Calu3 (cell line): ENCODE measurements around the gene ST14. TPM values are rescaled to one million over a fixed set of nuclear protein-coding genes. Genes with fewer than 3 reads are reported as not detected.

Source experiments
- BruUV-seq: library from RNA; stranded (reverse); fragments of 400-500 nt; replicated peaks from 2 replicates; lab custom pipeline; 2021; lab: Mats Ljungman, UMichigan
- CTCF ChIA-PET: fragments of 300-600 bp; sonication (Branson Sonifier 250); formaldehyde crosslinking; loops from one replicate; lab custom pipeline; 2022; ENCODE audit warnings: antibody characterized with exemption; lab: Charles Lee
- DNase-seq: peaks from one replicate; pipeline ENCODE4 v3.0.0; 2022
- H3K27ac Mint-ChIP-seq: one replicate; pipeline ENCODE4 v1.8.0; 2022; ENCODE audit warnings: mixed read lengths; ENCODE audit not compliant: unreplicated experiment
- H3K27me3 Mint-ChIP-seq: one replicate; pipeline ENCODE4 v1.8.0; 2022; ENCODE audit warnings: mixed read lengths; ENCODE audit not compliant: unreplicated experiment
- H3K36me3 Mint-ChIP-seq: one replicate; pipeline ENCODE4 v1.8.0; 2022; ENCODE audit warnings: mild to moderate bottlenecking, moderate library complexity, mixed read lengths; ENCODE audit not compliant: insufficient read depth, unreplicated experiment
- H3K4me1 Mint-ChIP-seq: one replicate; pipeline ENCODE4 v1.8.0; 2022; ENCODE audit warnings: mild to moderate bottlenecking, low read depth, mixed read lengths; ENCODE audit not compliant: unreplicated experiment
- H3K4me3 Mint-ChIP-seq: one replicate; pipeline ENCODE4 v1.8.0; 2022; ENCODE audit warnings: mild to moderate bottlenecking, low read depth, moderate library complexity, mixed read lengths; ENCODE audit not compliant: unreplicated experiment
- H3K9me3 Mint-ChIP-seq: one replicate; pipeline ENCODE4 v1.8.0; 2022; ENCODE audit warnings: low read depth, mixed read lengths; ENCODE audit not compliant: unreplicated experiment
- intact Hi-C: fragments of 100-400 bp; cut with micrococcal nuclease; formaldehyde crosslinking; loops from one replicate; pipeline ENCODE4 v1.10.0; 2022; ENCODE audit not compliant: unreplicated experiment
- total RNA-seq: library from RNA; stranded (reverse); gene quantifications from 2 replicates; pipeline ENCODE4 v1.2.3, GENCODE V29; 2022
- TF ChIP-seq, protein P1 (sequence below): fragments of 200-600 bp; IDR thresholded peaks from one replicate; pipeline ENCODE4 v1.8.0; 2022; ENCODE audit warnings: antibody characterized with exemption; ENCODE audit not compliant: unreplicated experiment

ST14 gene
- total RNA-seq, 1 experiment from 2014 or later = 153 TPM

DNA sequence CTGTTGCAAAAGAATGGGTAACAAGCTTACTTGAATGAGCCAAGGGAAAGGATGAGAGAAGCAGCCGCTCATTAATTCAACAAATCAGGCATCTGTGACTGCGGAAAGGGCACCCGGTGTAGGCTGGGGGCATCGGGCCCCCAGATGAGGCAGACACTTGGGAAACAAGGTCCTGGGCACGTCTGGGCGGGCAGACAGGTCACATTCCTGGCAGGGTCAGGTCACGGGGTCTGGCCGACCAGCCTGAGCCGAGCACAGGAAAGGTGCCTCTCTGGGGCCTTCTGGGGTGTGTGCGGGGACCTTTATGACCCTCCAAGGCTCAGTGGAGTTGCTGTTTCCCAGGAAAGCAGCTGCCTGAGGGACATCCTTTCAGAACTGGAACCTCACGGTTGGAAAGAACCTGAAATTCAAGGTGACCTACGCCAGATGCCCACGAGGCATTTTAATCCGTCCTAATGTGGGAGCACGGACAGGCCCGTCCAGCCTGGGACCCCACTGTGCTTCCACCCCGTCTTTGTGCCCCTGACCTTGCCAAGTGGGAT lies 57.1 kb downstream of the ST14 start:
- CTCF ChIA-PET = no interaction called here
- no peaks in the 10 kb centered on the region for H3K9me3 Mint-ChIP-seq
- intact Hi-C loops = no loop called here
- no TSS peak for BruUV-seq
- H3K4me1 Mint-ChIP-seq = no peaks in the 10 kb centered on the region
- H3K27me3 Mint-ChIP-seq = no peaks in the 10 kb centered on the region
- H3K36me3 Mint-ChIP-seq = peaks cover 23% of the 10 kb centered on the region
- TF ChIP-seq, protein P1, sequence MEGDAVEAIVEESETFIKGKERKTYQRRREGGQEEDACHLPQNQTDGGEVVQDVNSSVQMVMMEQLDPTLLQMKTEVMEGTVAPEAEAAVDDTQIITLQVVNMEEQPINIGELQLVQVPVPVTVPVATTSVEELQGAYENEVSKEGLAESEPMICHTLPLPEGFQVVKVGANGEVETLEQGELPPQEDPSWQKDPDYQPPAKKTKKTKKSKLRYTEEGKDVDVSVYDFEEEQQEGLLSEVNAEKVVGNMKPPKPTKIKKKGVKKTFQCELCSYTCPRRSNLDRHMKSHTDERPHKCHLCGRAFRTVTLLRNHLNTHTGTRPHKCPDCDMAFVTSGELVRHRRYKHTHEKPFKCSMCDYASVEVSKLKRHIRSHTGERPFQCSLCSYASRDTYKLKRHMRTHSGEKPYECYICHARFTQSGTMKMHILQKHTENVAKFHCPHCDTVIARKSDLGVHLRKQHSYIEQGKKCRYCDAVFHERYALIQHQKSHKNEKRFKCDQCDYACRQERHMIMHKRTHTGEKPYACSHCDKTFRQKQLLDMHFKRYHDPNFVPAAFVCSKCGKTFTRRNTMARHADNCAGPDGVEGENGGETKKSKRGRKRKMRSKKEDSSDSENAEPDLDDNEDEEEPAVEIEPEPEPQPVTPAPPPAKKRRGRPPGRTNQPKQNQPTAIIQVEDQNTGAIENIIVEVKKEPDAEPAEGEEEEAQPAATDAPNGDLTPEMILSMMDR = no peak
- H3K27ac Mint-ChIP-seq = no peak overlapping the region
- DNase-seq = no peak
- H3K4me3 Mint-ChIP-seq = no peak overlapping the region

DNA sequence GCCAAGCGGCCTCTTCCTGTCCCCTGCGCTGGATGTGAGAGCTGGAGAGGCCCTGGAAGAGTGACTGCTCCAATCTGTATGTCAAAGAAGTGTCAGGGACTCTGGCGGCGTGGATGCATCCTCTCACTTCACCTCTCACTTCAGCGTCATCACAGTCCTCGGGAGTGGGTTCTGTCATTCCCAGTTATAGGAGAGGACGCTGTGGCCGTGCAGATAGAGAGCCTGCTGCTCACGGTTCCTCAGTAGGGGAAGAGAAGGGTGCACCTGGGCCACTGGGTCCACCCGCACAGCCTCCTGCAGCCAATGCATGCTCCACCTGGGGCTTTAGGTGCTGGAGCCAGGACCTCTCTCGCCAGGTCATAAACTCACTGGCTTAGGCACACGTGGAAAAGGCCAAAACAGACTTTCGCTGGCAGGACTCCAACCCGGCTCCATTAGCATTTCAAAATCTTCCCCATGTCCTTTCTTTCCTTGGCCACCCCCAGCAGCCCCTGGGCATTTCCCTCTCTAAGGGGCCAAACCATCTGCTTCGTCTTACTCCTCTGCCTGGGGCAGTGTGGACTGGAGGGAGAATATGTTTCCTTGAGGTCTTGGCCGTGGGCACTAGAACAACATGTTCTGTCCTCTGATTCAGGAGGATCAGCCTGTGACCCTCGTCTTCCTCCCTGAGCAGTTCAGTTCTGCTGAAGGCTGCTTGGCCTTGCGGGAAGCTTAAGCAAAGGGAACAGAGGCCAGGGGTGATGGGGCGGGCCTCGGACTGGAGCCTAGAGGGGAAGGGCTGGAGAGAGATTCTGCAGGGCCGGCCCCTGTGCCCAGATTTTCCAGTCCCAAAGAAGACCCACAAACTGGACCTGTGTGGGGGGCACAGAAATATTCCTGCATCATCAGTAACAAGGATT lies 57.8 kb downstream of the ST14 start:
- intact Hi-C loops = no loop called here
- H3K27me3 Mint-ChIP-seq = no peaks in the 10 kb centered on the region

DNA sequence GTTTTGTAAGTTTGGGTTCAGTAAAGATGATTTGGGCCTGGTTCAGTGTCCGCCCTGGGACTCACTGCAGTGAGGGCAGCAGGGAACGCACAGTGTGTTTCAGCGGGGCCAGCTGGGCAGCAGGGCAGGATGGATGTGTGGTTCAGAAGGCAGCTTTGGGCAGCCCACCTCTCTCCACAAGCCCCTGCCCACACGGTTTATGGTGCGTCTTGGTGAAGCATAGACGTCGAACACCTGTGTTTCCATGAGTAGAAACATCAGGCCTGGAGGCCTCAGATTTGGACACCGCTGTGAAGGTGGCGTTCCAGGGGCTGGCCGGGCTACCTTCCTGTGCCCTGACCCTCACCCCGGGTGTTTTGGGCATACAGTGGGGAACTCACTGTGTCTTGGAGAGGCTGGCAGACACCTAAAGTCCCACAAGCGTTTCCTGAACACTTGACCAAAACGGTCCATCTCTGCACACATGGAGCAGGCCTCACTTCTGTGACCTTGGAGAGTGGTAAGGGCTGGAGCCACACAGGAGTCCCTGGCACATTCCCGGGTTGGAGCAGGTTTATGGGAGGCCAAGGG lies 59.0 kb downstream of the ST14 start:
- CTCF ChIA-PET = no interaction called here
- Mint-ChIP-seq H3K4me1 (no peaks in the 10 kb centered on the region), H3K36me3 (peaks cover 22% of the 10 kb centered on the region), H3K9me3 (no peaks in the 10 kb centered on the region), H3K27me3 (no peaks in the 10 kb centered on the region), H3K27ac (no peak overlapping the region), H3K4me3 (no peak overlapping the region)
- BruUV-seq = no TSS peak
- TF ChIP-seq, protein P1 = no peak
- intact Hi-C loops = no loop called here
- DNase-seq = no peak

More for the DNA sequence above, 57.8 kb downstream of the ST14 start:
- Mint-ChIP-seq H3K4me1 (no peaks in the 10 kb centered on the region), H3K4me3 (no peak overlapping the region), H3K36me3 (peaks cover 23% of the 10 kb centered on the region), H3K27ac (no peak overlapping the region), H3K9me3 (no peaks in the 10 kb centered on the region)
- BruUV-seq = no TSS peak
- TF ChIP-seq, protein P1 = no peak
- no peak for DNase-seq
- CTCF ChIA-PET = interaction anchor here (0.6 kb wide), 1 partner anchor 165 kb away, joined by 4 read pairs; no protein-coding TSS in a partner anchor

DNA sequence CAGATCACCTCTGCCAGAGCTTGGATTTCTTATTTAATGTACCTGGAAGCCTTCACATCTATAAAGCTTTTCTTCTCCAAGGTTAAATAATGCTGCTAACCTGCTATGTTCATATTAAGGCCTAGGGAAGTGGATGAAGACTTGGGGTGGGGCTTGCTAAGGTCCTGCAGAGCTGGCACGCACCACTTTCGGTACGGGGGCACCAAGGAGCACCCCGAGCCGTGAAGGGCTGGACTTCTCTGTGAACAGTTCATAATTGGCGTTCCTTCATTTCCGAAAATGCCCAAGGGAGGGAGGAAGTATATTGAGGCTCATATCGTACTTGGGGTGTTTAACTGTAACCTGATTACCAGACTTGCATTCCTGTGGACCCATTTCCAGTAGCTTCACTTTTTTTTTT lies 59.6 kb downstream of the ST14 start:
- no TSS peak for BruUV-seq
- TF ChIP-seq, protein P1 = no peak
- Mint-ChIP-seq H3K4me1 (no peaks in the 10 kb centered on the region), H3K9me3 (no peaks in the 10 kb centered on the region), H3K27me3 (no peaks in the 10 kb centered on the region), H3K36me3 (peaks cover 17% of the 10 kb centered on the region), H3K4me3 (no peak overlapping the region), H3K27ac (no peak overlapping the region)
- CTCF ChIA-PET = no interaction called here
- no peak for DNase-seq
- intact Hi-C loops = no loop called here
